HepG2 (cell line): ENCODE measurements around the gene PANK4. TPM values are rescaled to one million over a fixed set of nuclear protein-coding genes. Genes with fewer than 3 reads are reported as not detected.

Experiments
- ATAC-seq: fragments of 200-7000 bp; cut with Tn5 transposase; 3 replicates; pipeline ENCODE4 v1.9.1; 2020; ENCODE audit warnings: mild to moderate bottlenecking, moderate library complexity
- BruUV-seq: library from RNA; stranded (reverse); fragments of 400-500 nt; replicated peaks from 2 replicates; lab custom pipeline; 2021; lab: Mats Ljungman, UMichigan
- CTCF ChIA-PET: fragments of 300-600 bp; formaldehyde crosslinking; extraction: SDS; loops from one replicate; lab custom pipeline; 2021; ENCODE audit warnings: low total read pairs, inconsistent platforms, low intra/inter-chr PET ratio; lab: Yijun Ruan, JAX
- POLR2A ChIA-PET: fragments of 350-600 bp; sonication (Branson Sonifier 250); formaldehyde crosslinking; loops from one replicate; lab custom pipeline; 2020; ENCODE audit warnings: antibody characterized with exemption, inconsistent platforms; lab: Yijun Ruan, JAX
- DNase-seq: peaks from one replicate; pipeline ENCODE4 v3.0.0-alpha.2; 2015; ENCODE audit warnings: low spot score
- FAIRE-seq: peaks from 3 replicates; lab custom pipeline; 2011; peaks lifted over from hg19 to GRCh38; lab: Jason Lieb, UNC
- H2AFZ ChIP-seq: one replicate; pipeline ENCODE4 v1.6.1; 2011; ENCODE audit warnings: low read length, inconsistent platforms
- H3K27ac ChIP-seq: fragments of 300-600 bp; 3 replicates; pipeline ENCODE4 v1.8.0; 2011; ENCODE audit warnings: mixed run types, mild to moderate bottlenecking, mixed read lengths, low read length, inconsistent platforms; ENCODE audit not compliant: insufficient read depth; ENCODE audit errors: extremely low read length
- H3K27me3 ChIP-seq, 2 experiments: fragments of 200-600 bp in 1 of 2; 2 replicates in 1 of 2; 3 replicates in 1 of 2; pipeline versions ENCODE4 v1.6.0 to v1.8.0; 2011; ENCODE audit warnings: low read length in 2 of 2, mild to moderate bottlenecking in 2 of 2, moderate library complexity in 2 of 2, inconsistent platforms in 1 of 2; ENCODE audit not compliant: insufficient read depth in 2 of 2, control insufficient read depth in 1 of 2
- H3K36me3 ChIP-seq, 2 experiments: fragments of 200-600 bp in 1 of 2; replicated peaks in 1 of 2; 2 replicates in 1 of 2; 3 replicates in 1 of 2; pipeline versions ENCODE4 v1.5.1 to v1.8.0; 2011; ENCODE audit warnings: low read length in 2 of 2, inconsistent platforms in 1 of 2; ENCODE audit not compliant: insufficient read depth in 2 of 2, control insufficient read depth in 1 of 2
- H3K4me1 ChIP-seq: 2 replicates; pipeline ENCODE4 v1.5.1; 2012; ENCODE audit warnings: low read length, inconsistent platforms; ENCODE audit not compliant: insufficient read depth
- H3K4me2 ChIP-seq: 2 replicates; pipeline ENCODE4 v1.6.0; 2011; ENCODE audit warnings: low read depth, low read length, inconsistent platforms
- H3K4me3 ChIP-seq, 3 experiments: fragments of 200-600 bp in 1 of 3; sonication (generic), shearing (Covaris generic) in 1 of 3; replicated peaks in 1 of 3; 2 replicates each; pipeline ENCODE4 v1.5.1; 2011 to 2016; ENCODE audit warnings: low read length in 3 of 3, inconsistent platforms in 2 of 3, low read depth in 2 of 3, mild to moderate bottlenecking in 2 of 3, control low read depth in 1 of 3, mixed read lengths in 1 of 3; ENCODE audit not compliant: insufficient read depth in 1 of 3
- H3K79me2 ChIP-seq: one replicate; pipeline ENCODE4 v1.6.1; 2011; ENCODE audit warnings: low read length, inconsistent platforms; ENCODE audit not compliant: insufficient read depth
- H3K9ac ChIP-seq: 2 replicates; pipeline ENCODE4 v1.6.0; 2011; ENCODE audit warnings: mild to moderate bottlenecking, low read depth, low read length, inconsistent platforms; ENCODE audit not compliant: insufficient read depth
- H3K9me3 ChIP-seq: 2 replicates; pipeline ENCODE4 v1.5.1; 2012; ENCODE audit warnings: mild to moderate bottlenecking, low read length
- H4K20me1 ChIP-seq: 2 replicates; pipeline ENCODE4 v1.6.0; 2011; ENCODE audit warnings: inconsistent platforms, mild to moderate bottlenecking, low read length, moderate library complexity; ENCODE audit not compliant: insufficient read depth
- GATAD1 ChIP-seq: IDR thresholded peaks from 2 replicates; pipeline ENCODE4 v1.6.1; 2016; ENCODE audit warnings: missing genetic modification reagents, missing compliant biosample characterization
- MAZ ChIP-seq, 2 experiments: sonication (generic) in 1 of 2; formaldehyde crosslinking in 1 of 2; IDR thresholded peaks; 2 replicates each; pipeline versions ENCODE4 v1.5.0 to v1.6.1; 2012 to 2020; ENCODE audit warnings: low read depth in 2 of 2, mild to moderate bottlenecking in 2 of 2, borderline replicate concordance in 1 of 2, improper control_type of control experiment in 1 of 2, low read length in 1 of 2, missing genetic modification reagents in 1 of 2, moderate library complexity in 1 of 2
- ZNF121 ChIP-seq: sonication (generic); formaldehyde crosslinking; IDR thresholded peaks from 2 replicates; pipeline ENCODE4 v1.5.0; 2020; ENCODE audit warnings: mild to moderate bottlenecking, missing genetic modification reagents
- ZNF256 ChIP-seq: sonication (generic); formaldehyde crosslinking; conservative IDR thresholded peaks from 2 replicates; pipeline ENCODE4 v1.4.0; 2020; ENCODE audit warnings: missing genetic modification reagents
- ZNF530 ChIP-seq: sonication (generic); formaldehyde crosslinking; IDR thresholded peaks from 2 replicates; pipeline ENCODE4 v1.5.0; 2020; ENCODE audit warnings: low read depth, mild to moderate bottlenecking, missing genetic modification reagents
- ZNF598 ChIP-seq: sonication (generic); formaldehyde crosslinking; IDR thresholded peaks from 2 replicates; pipeline ENCODE4 v1.5.1; 2020; ENCODE audit warnings: mild to moderate bottlenecking, missing genetic modification reagents, borderline replicate concordance
- ZNF614 ChIP-seq: IDR thresholded peaks from 2 replicates; pipeline ENCODE4 v1.6.1; 2018; ENCODE audit warnings: missing biosample characterization, missing genetic modification reagents, inconsistent platforms, borderline replicate concordance
- WGBS: methylation state at CpG from one replicate; pipeline ENCODE4 v1.1.6; 2017; ENCODE audit warnings: low lambda C conversion rate; 5-methylcytosine and 5-hydroxymethylcytosine counted together
- in situ Hi-C: cut with HindIII; loops from 2 replicates; pipeline ENCODE4 v1.10.0; 2017; ENCODE audit warnings: low pct_unique_long_range_greater_than_20kb; ENCODE audit not compliant: extremely low pct_ligation_motif_present
- intact Hi-C: fragments of 100-400 bp; cut with micrococcal nuclease; formaldehyde crosslinking; loops from one replicate; pipeline ENCODE4 v1.10.0; 2022; ENCODE audit not compliant: unreplicated experiment
- polyA plus RNA-seq, 8 experiments: library from polyadenylated mRNA; depleted of rRNA in 3 of 8; stranded (reverse) in 7 of 8; unstranded in 1 of 8; fragments of >200 nt; fragmentation: Illumina TruSeq in 4 of 8; extraction: Trizol in 4 of 8; gene quantifications; 2 replicates each; pipeline versions ENCODE4 v1.2.1 to v1.2.3, GENCODE V29; 2011 to 2016; ENCODE audit warnings: low read depth in 4 of 8, missing spikeins in 1 of 8, mixed read lengths in 1 of 8; ENCODE audit not compliant: insufficient read depth in 1 of 8
- total RNA-seq, 5 experiments: library from RNA; depleted of rRNA; stranded (reverse); fragments of >200 nt; fragmentation: Illumina TruSeq; extraction: Trizol; gene quantifications; 2 replicates each; pipeline ENCODE4 v1.2.3, GENCODE V29; 2016; ENCODE audit warnings: low read depth in 1 of 5
- TF ChIP-seq, protein P1 (sequence below): sonication (generic); formaldehyde crosslinking; IDR thresholded peaks from 2 replicates; pipeline ENCODE4 v1.8.1; 2022; ENCODE audit warnings: mild to moderate bottlenecking, missing genetic modification reagents
- TF ChIP-seq, protein P2 (sequence below): sonication (generic); formaldehyde crosslinking; IDR thresholded peaks from 2 replicates; pipeline ENCODE4 v1.4.0; 2020; ENCODE audit warnings: missing genetic modification reagents

Gene PANK4
- total and polyA plus RNA-seq, 2 of the 13 experiments (the other 11 are each of a cell fraction or from before 2014, with no cell fraction given): 17.4 to 19.3 TPM

GRCh38 chr1:2470290-2471158 lies 55.9 kb downstream of the PANK4 start:
- no peak overlapping the region for H3K4me3 ChIP-seq
- in situ Hi-C loops: no loop called here
- H4K20me1 ChIP-seq: peaks cover 7% of the 10 kb centered on the region; the same call in 1 of the 2 replicates
- no peak overlapping the region for H3K27ac ChIP-seq
- CTCF ChIA-PET: no interaction called here
- FAIRE-seq: no peak
- H3K4me1 ChIP-seq: no peaks in the 10 kb centered on the region
- no peaks in the 10 kb centered on the region for H3K79me2 ChIP-seq
- H3K4me2 ChIP-seq: no peak overlapping the region
- no peak overlapping the region for H2AFZ ChIP-seq
- no peaks in the 10 kb centered on the region for H3K9me3 ChIP-seq
- H3K27me3 ChIP-seq: peaks cover 20 to 80% of the 10 kb centered on the region in 2 experiments
- intact Hi-C loops: no loop called here
- 3% methylated on average over 6 of the region's 27 CpGs for WGBS
- ATAC-seq: no peak
- no peaks in the 10 kb centered on the region for H3K36me3 ChIP-seq
- POLR2A ChIA-PET: no interaction called here
- no peak for DNase-seq
- BruUV-seq: no TSS peak
- TF ChIP-seq ZNF530: no peak
- no peak for TF ChIP-seq ZNF121 (CRISPR knock-in tag)
- TF ChIP-seq, protein P1, sequence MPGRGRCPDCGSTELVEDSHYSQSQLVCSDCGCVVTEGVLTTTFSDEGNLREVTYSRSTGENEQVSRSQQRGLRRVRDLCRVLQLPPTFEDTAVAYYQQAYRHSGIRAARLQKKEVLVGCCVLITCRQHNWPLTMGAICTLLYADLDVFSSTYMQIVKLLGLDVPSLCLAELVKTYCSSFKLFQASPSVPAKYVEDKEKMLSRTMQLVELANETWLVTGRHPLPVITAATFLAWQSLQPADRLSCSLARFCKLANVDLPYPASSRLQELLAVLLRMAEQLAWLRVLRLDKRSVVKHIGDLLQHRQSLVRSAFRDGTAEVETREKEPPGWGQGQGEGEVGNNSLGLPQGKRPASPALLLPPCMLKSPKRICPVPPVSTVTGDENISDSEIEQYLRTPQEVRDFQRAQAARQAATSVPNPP (CRISPR knock-in tag): no peak
- no peak for TF ChIP-seq ZNF256 (CRISPR knock-in tag)
- TF ChIP-seq ZNF614 (CRISPR knock-in tag): no peak
- TF ChIP-seq, protein P2, sequence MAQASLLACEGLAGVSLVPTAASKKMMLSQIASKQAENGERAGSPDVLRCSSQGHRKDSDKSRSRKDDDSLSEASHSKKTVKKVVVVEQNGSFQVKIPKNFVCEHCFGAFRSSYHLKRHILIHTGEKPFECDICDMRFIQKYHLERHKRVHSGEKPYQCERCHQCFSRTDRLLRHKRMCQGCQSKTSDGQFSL (CRISPR knock-in tag): no peak
- TF ChIP-seq MAZ (IDR thresholded peaks at IDR 0.05; ENCODE audit: borderline replicate concordance, low read depth, low read length): no peak
- no peak for TF ChIP-seq MAZ (CRISPR knock-in tag; IDR thresholded peaks at IDR 0.05; ENCODE audit: low read depth)
- TF ChIP-seq GATAD1: no peak
- TF ChIP-seq ZNF598 (CRISPR knock-in tag): no peak
- no peak overlapping the region for H3K9ac ChIP-seq
